SK-N-SH (cell line): ENCODE data around the gene TOX2. TPM values are rescaled to one million over a fixed set of nuclear protein-coding genes. Genes with fewer than 3 reads are reported as not detected.

Source experiments
- CTCF ChIA-PET: fragments of 300-600, 350-600 bp; formaldehyde crosslinking; extraction: SDS; loops from one replicate; lab custom pipeline; 2021; lab: Yijun Ruan, JAX
- POLR2A ChIA-PET: fragments of 350-600 bp; sonication (Branson Sonifier 250); formaldehyde crosslinking; extraction: SDS; loops from one replicate; lab custom pipeline; 2020; ENCODE audit warnings: antibody characterized with exemption, inconsistent platforms; lab: Yijun Ruan, JAX
- DNase-seq: peaks from one replicate; pipeline ENCODE4 v3.0.0; 2012
- H2AFZ ChIP-seq: fragments of 200-600 bp; sonication (generic); 2 replicates; pipeline ENCODE4 v1.8.1; 2016; ENCODE audit warnings: antibody characterized with exemption, mild to moderate bottlenecking, low read depth
- H3F3A ChIP-seq: fragments of 200-600 bp; sonication (generic); replicated peaks from 2 replicates; pipeline ENCODE3; 2016; ENCODE audit warnings: antibody characterized with exemption, mild to moderate bottlenecking; ENCODE audit not compliant: insufficient read depth
- H3K27ac ChIP-seq, 2 experiments: fragments of 200-500 bp in 1 of 2; fragments of 200-600 bp in 1 of 2; sonication (Bioruptor generic) in 1 of 2; sonication (generic), shearing (Covaris generic) in 1 of 2; 2 replicates each; pipeline versions ENCODE4 v1.5.1 to v1.6.1; 2014 to 2016; ENCODE audit warnings: low read depth in 2 of 2, inconsistent platforms in 1 of 2, low read length in 1 of 2, mild to moderate bottlenecking in 1 of 2, mixed read lengths in 1 of 2
- H3K27me3 ChIP-seq: fragments of 200-600 bp; sonication (generic), shearing (Covaris generic); 2 replicates; pipeline ENCODE4 v1.6.1; 2016; ENCODE audit warnings: mixed run types; ENCODE audit not compliant: insufficient read depth
- H3K36me3 ChIP-seq, 2 experiments: fragments of 200-500 bp in 1 of 2; fragments of 200-600 bp in 1 of 2; sonication (Bioruptor generic) in 1 of 2; sonication (generic) in 1 of 2; replicated peaks in 1 of 2; 2 replicates each; pipeline versions ENCODE3 to v1.5.1; 2014 to 2016; ENCODE audit warnings: low read length in 1 of 2, mild to moderate bottlenecking in 1 of 2; ENCODE audit not compliant: insufficient read depth in 2 of 2, control insufficient read depth in 1 of 2
- H3K4me1 ChIP-seq, 2 experiments: fragments of 200-500 bp in 1 of 2; fragments of 200-600 bp in 1 of 2; sonication (Bioruptor generic) in 1 of 2; sonication (generic), shearing (Covaris generic) in 1 of 2; 2 replicates each; pipeline versions ENCODE4 v1.5.1 to v1.6.1; 2014 to 2016; ENCODE audit warnings: low read depth in 1 of 2, low read length in 1 of 2, mixed run types in 1 of 2; ENCODE audit not compliant: insufficient read depth in 2 of 2, control insufficient read depth in 1 of 2
- H3K4me2 ChIP-seq: fragments of 200-600 bp; sonication (generic), shearing (Covaris generic); 2 replicates; pipeline ENCODE4 v1.6.1; 2017; ENCODE audit warnings: mixed run types
- H3K4me3 ChIP-seq, 2 experiments: fragments of 200-500 bp in 1 of 2; fragments of 200-600 bp in 1 of 2; sonication (Bioruptor generic) in 1 of 2; sonication (generic), shearing (Covaris generic) in 1 of 2; 2 replicates each; pipeline versions ENCODE4 v1.5.1 to v1.8.1; 2014 to 2016; ENCODE audit warnings: low read depth in 2 of 2, inconsistent platforms in 1 of 2, low read length in 1 of 2, mild to moderate bottlenecking in 1 of 2, mixed read lengths in 1 of 2, moderate library complexity in 1 of 2
- H3K79me2 ChIP-seq: fragments of 200-600 bp; sonication (generic); 2 replicates; pipeline ENCODE4 v1.8.1; 2017; ENCODE audit warnings: mild to moderate bottlenecking; ENCODE audit not compliant: insufficient read depth
- H3K9ac ChIP-seq: fragments of 200-600 bp; sonication (generic); 2 replicates; pipeline ENCODE4 v1.6.1; 2017; ENCODE audit warnings: mixed run types
- H3K9me2 ChIP-seq: fragments of 200-600 bp; sonication (generic); 2 replicates; pipeline ENCODE4 v1.6.1; 2017; ENCODE audit warnings: mixed run types
- H3K9me3 ChIP-seq: fragments of 200-600 bp; sonication (generic); 2 replicates; pipeline ENCODE4 v1.6.1; 2017; ENCODE audit warnings: mixed run types, mild to moderate bottlenecking, moderate library complexity
- H4K20me1 ChIP-seq: fragments of 200-600 bp; sonication (generic); 2 replicates; pipeline ENCODE4 v1.6.1; 2017; ENCODE audit warnings: mild to moderate bottlenecking, mixed run types; ENCODE audit not compliant: insufficient read depth
- FOSL2 ChIP-seq: IDR thresholded peaks from 2 replicates; pipeline ENCODE4 v1.4.0; 2012; ENCODE audit warnings: low read depth, mild to moderate bottlenecking, moderate library complexity, borderline replicate concordance
- JUND ChIP-seq: IDR thresholded peaks from 2 replicates; pipeline ENCODE4 v1.4.0; 2012
- MAX ChIP-seq: IDR thresholded peaks from 2 replicates; pipeline ENCODE4 v1.4.0; 2012; ENCODE audit warnings: low read depth
- NRF1 ChIP-seq: IDR thresholded peaks from 2 replicates; pipeline ENCODE4 v1.6.1; 2012; ENCODE audit warnings: low read depth, mild to moderate bottlenecking, low read length
- RAD21 ChIP-seq: IDR thresholded peaks from 2 replicates; pipeline ENCODE4 v1.6.1; 2012; ENCODE audit warnings: mild to moderate bottlenecking, low read length
- REST ChIP-seq: IDR thresholded peaks from 2 replicates; pipeline ENCODE4 v1.6.1; 2012; ENCODE audit warnings: mild to moderate bottlenecking, low read depth, low read length, moderate library complexity
- RFX5 ChIP-seq: IDR thresholded peaks from 2 replicates; pipeline ENCODE4 v1.6.1; 2012; ENCODE audit warnings: mild to moderate bottlenecking, improper control_type of control experiment, low read length
- SIN3A ChIP-seq: IDR thresholded peaks from 2 replicates; pipeline ENCODE4 v1.6.1; 2012; ENCODE audit warnings: low read depth, mild to moderate bottlenecking, low read length, moderate library complexity, borderline replicate concordance
- TAF1 ChIP-seq: IDR thresholded peaks from 2 replicates; pipeline ENCODE4 v1.6.1; 2012; ENCODE audit warnings: low read depth, mild to moderate bottlenecking, low read length, moderate library complexity, borderline replicate concordance
- TCF12 ChIP-seq: IDR thresholded peaks from 2 replicates; pipeline ENCODE4 v1.4.0; 2012
- USF1 ChIP-seq: IDR thresholded peaks from 2 replicates; pipeline ENCODE4 v1.4.0; 2012; ENCODE audit warnings: low read depth, borderline replicate concordance
- USF2 ChIP-seq: fragments of 150-350 bp; IDR thresholded peaks from 2 replicates; pipeline ENCODE4 v1.6.1; 2017; ENCODE audit warnings: antibody characterized with exemption, low read length, low read depth, borderline replicate concordance
- WGBS: methylation state at CpG from one replicate; pipeline ENCODE4 v1.1.6; 2017; ENCODE audit warnings: low lambda C conversion rate; 5-methylcytosine and 5-hydroxymethylcytosine counted together
- polyA plus RNA-seq, 3 experiments: library from polyadenylated mRNA; depleted of rRNA; stranded (reverse); fragments of >200 nt; gene quantifications; 2 replicates each; pipeline ENCODE4 v1.2.3, GENCODE V29; 2012

The TOX2 gene
- polyA plus RNA-seq, 1 of the 3 experiments (the other 2 are of a cell fraction), result 15.4 TPM

GRCh38 chr20:43942667-43943285 is 28.1 kb downstream of the TOX2 start:
- H3K36me3 ChIP-seq, result no peaks in the 10 kb centered on the region
- peak overlapping the region; percentile 35 to 81 for H3K27ac ChIP-seq
- no peaks in the 10 kb centered on the region for H3K9me2 ChIP-seq
- H3F3A ChIP-seq, result peaks cover 5% of the 10 kb centered on the region
- no peaks in the 10 kb centered on the region for H3K9me3 ChIP-seq
- no peak overlapping the region for H3K4me3 ChIP-seq
- H3K4me1 ChIP-seq, result peaks cover 19 to 48% of the 10 kb centered on the region in 2 experiments; a peak in 3 of 4 replicates
- WGBS, result 52% methylated on average over 6 of the region's 9 CpGs
- POLR2A ChIA-PET, result no interaction called here
- peak overlapping the region; percentile 46; the same call in 1 of the 2 replicates for H3K9ac ChIP-seq
- H3K79me2 ChIP-seq, result no peaks in the 10 kb centered on the region
- CTCF ChIA-PET, result interaction anchor here (1.0 kb wide), 1 partner anchor 113 kb away, joined by 4 read pairs; no protein-coding TSS in a partner anchor
- no peaks in the 10 kb centered on the region for H3K27me3 ChIP-seq
- peak overlapping the region; percentile 65 for H3K4me2 ChIP-seq
- DNase-seq, result no peak
- no peak overlapping the region for H2AFZ ChIP-seq
- H4K20me1 ChIP-seq, result no peaks in the 10 kb centered on the region
- TF ChIP-seq RAD21 (no peak), MAX (peak; percentile 52; the same call in 1 of the 2 replicates), TCF12 (peak; percentile 14; the same call in 1 of the 2 replicates), JUND (peak; percentile 68), NRF1 (no peak), FOSL2 (peak; percentile 72; the same call in 1 of the 2 replicates)

- TF ChIP-seq TAF1 (no peak), SIN3A (no peak), REST (no peak), RFX5 (no peak), NRF1 (no peak), MAX (no peak), USF1 (no peak), USF2 (no peak)
- TF ChIP-seq, all 33 proteins: peak for 0
- no peak overlapping the region for H2AFZ ChIP-seq
- H3K4me1 ChIP-seq, result peaks cover 23 to 42% of the 10 kb centered on the region in 2 experiments; a peak in 3 of 4 replicates
- no peak overlapping the region for H3K4me2 ChIP-seq
- no peaks in the 10 kb centered on the region for H3K9me3 ChIP-seq
- no peaks in the 10 kb centered on the region for H3K36me3 ChIP-seq
- peaks cover 5% of the 10 kb centered on the region for H3F3A ChIP-seq
- H3K9ac ChIP-seq, result no peak overlapping the region
- no peak for DNase-seq
- POLR2A ChIA-PET, result no interaction called here
- no peaks in the 10 kb centered on the region for H3K79me2 ChIP-seq
- CTCF ChIA-PET, result interaction anchor here (1.3 kb wide), 1 partner anchor 137 kb away, joined by 3 read pairs; no protein-coding TSS in a partner anchor
- H3K9me2 ChIP-seq, result no peaks in the 10 kb centered on the region
- WGBS, result 89% methylated on average over 5 of the region's 5 CpGs
- no peak overlapping the region; a peak in 1 of 4 replicates for H3K27ac ChIP-seq
- H3K27me3 ChIP-seq, result no peaks in the 10 kb centered on the region
- no peaks in the 10 kb centered on the region for H4K20me1 ChIP-seq
- H3K4me3 ChIP-seq, result no peak overlapping the region
These were observed 29.1 kb downstream of the TOX2 start for GRCh38 chr20:43943725-43944124.
